OCI-LY7 (cell line): Measurements from ENCODE around the gene DHX57. TPM values are rescaled to one million over a fixed set of nuclear protein-coding genes. Genes with fewer than 3 reads are reported as not detected.

Experiments used
- BruUV-seq: library from RNA; stranded (reverse); fragments of 400-500 nt; replicated peaks from 2 replicates; lab custom pipeline; 2021; lab: Mats Ljungman, UMichigan
- CTCF ChIA-PET: fragments of 300-600 bp; sonication (Branson Sonifier 250); formaldehyde crosslinking; loops from one replicate; lab custom pipeline; 2022; ENCODE audit warnings: antibody characterized with exemption; ENCODE audit not compliant: unreplicated experiment; lab: Charles Lee
- POLR2A ChIA-PET: fragments of 300-600 bp; sonication (Branson Sonifier 250); formaldehyde crosslinking; loops from one replicate; lab custom pipeline; 2022; ENCODE audit warnings: antibody characterized with exemption; lab: Charles Lee
- DNase-seq: peaks from one replicate; pipeline ENCODE4 v3.0.0-alpha.2; 2015; ENCODE audit warnings: low spot score
- H2AFZ ChIP-seq: fragments of 200-600 bp; sonication (generic), shearing (Covaris generic); 2 replicates; pipeline ENCODE4 v1.6.1; 2014; ENCODE audit warnings: mild to moderate bottlenecking, antibody characterized with exemption, low read length, moderate library complexity
- H3K27ac ChIP-seq: fragments of 200-600 bp; sonication (generic); 2 replicates; pipeline ENCODE4 v1.5.1; 2014; ENCODE audit warnings: mixed run types, low read depth, mild to moderate bottlenecking, moderate library complexity, low read length, inconsistent platforms; ENCODE audit not compliant: poor library complexity, severe bottlenecking
- H3K36me3 ChIP-seq: fragments of 200-600 bp; sonication (generic); 2 replicates; pipeline ENCODE4 v1.6.1; 2014; ENCODE audit warnings: mild to moderate bottlenecking, antibody characterized with exemption, low read length, moderate library complexity, mixed read lengths; ENCODE audit not compliant: insufficient read depth
- H3K4me1 ChIP-seq: fragments of 200-600 bp; sonication (generic); 2 replicates; pipeline ENCODE4 v1.5.1; 2014; ENCODE audit warnings: mild to moderate bottlenecking, low read length; ENCODE audit not compliant: insufficient read depth, poor library complexity, severe bottlenecking
- H3K4me2 ChIP-seq: fragments of 200-600 bp; sonication (generic); 2 replicates; pipeline ENCODE4 v1.6.1; 2014; ENCODE audit warnings: mild to moderate bottlenecking, low read length
- H3K4me3 ChIP-seq: fragments of 200-600 bp; sonication (generic); 2 replicates; pipeline ENCODE4 v1.5.1; 2014; ENCODE audit warnings: mild to moderate bottlenecking, low read depth, low read length; ENCODE audit not compliant: poor library complexity, severe bottlenecking
- H3K79me2 ChIP-seq: fragments of 200-600 bp; sonication (generic); 2 replicates; pipeline ENCODE4 v1.6.1; 2016; ENCODE audit warnings: low read depth, mild to moderate bottlenecking, low read length, moderate library complexity, mixed read lengths; ENCODE audit not compliant: insufficient read depth
- H3K9me2 ChIP-seq: fragments of 200-600 bp; sonication (generic); 2 replicates; pipeline ENCODE4 v1.6.1; 2016; ENCODE audit warnings: mild to moderate bottlenecking, low read length, mixed read lengths; ENCODE audit not compliant: insufficient read depth
- H3K9me3 ChIP-seq: fragments of 200-600 bp; sonication (generic); 2 replicates; pipeline ENCODE4 v1.6.1; 2014; ENCODE audit warnings: mild to moderate bottlenecking, mixed run types, low read length, mixed read lengths
- H4K20me1 ChIP-seq: fragments of 200-600 bp; sonication (generic); 2 replicates; pipeline ENCODE4 v1.6.1; 2014; ENCODE audit warnings: mild to moderate bottlenecking, antibody characterized with exemption, low read length, moderate library complexity, mixed read lengths; ENCODE audit not compliant: insufficient read depth
- CTCF ChIP-seq: fragments of 200-600 bp; sonication (generic); conservative IDR thresholded peaks from 2 replicates; pipeline ENCODE4 v1.5.1; 2014; ENCODE audit warnings: mild to moderate bottlenecking, antibody characterized with exemption, low read length, moderate library complexity, mixed read lengths
- EZH2phosphoT487 ChIP-seq: fragments of 200-600 bp; sonication (generic); IDR thresholded peaks from 2 replicates; pipeline ENCODE4 v1.6.1; 2018; ENCODE audit warnings: low read depth, borderline replicate concordance, mild to moderate bottlenecking, mixed run types, antibody characterized with exemption, low read length, moderate library complexity, mixed read lengths
- intact Hi-C: fragments of 100-400 bp; cut with micrococcal nuclease; formaldehyde crosslinking; loops from one replicate; pipeline ENCODE4 v1.10.0; 2022; ENCODE audit not compliant: unreplicated experiment
- total RNA-seq, 2 experiments: library from RNA; depleted of rRNA in 1 of 2; stranded (reverse); fragments of >200 nt in 1 of 2; shearing (Covaris generic) in 1 of 2; gene quantifications; 2 replicates each; pipeline ENCODE4 v1.2.3, GENCODE V29; 2014 to 2022

The DHX57 gene
- total RNA-seq, 2 experiments from 2014 or later = 14.6 to 17.7 TPM

GRCh38 chr2:38806733-38807059 is 69.0 kb downstream of the DHX57 start:
- Histone ChIP-seq H3K36me3 (peaks cover 20% of the 10 kb centered on the region), H3K4me2 (peak overlapping the region; percentile 57), H3K27ac (no peak overlapping the region), H3K9me2 (no peaks in the 10 kb centered on the region), H3K9me3 (no peaks in the 10 kb centered on the region), H4K20me1 (no peaks in the 10 kb centered on the region), H2AFZ (no peak overlapping the region), H3K4me1 (peaks cover 21% of the 10 kb centered on the region), H3K79me2 (no peaks in the 10 kb centered on the region), H3K4me3 (no peak overlapping the region)
- ChIA-PET CTCF (interaction anchor here (1.4 kb wide), 1 partner anchor 11 kb away, joined by 3 read pairs; no protein-coding TSS in a partner anchor), POLR2A (interaction anchor here (0.6 to 1.7 kb wide), 6 partner anchors 14 to 389 kb away, joined by 3 to 7 read pairs (median 4); partner anchors contain the start of gene SRSF7)
- BruUV-seq = no TSS peak
- no peak for TF ChIP-seq EZH2phosphoT487
- TF ChIP-seq CTCF = no peak
- intact Hi-C loops = no loop called here
- no peak for DNase-seq

GRCh38 chr2:38806015-38806732 is 69.6 kb downstream of the DHX57 start:
- Histone ChIP-seq H3K9me3 (no peaks in the 10 kb centered on the region), H3K27ac (no peak overlapping the region), H4K20me1 (no peaks in the 10 kb centered on the region), H3K79me2 (no peaks in the 10 kb centered on the region), H3K9me2 (no peaks in the 10 kb centered on the region), H2AFZ (no peak overlapping the region), H3K4me1 (peaks cover 21% of the 10 kb centered on the region), H3K4me3 (no peak overlapping the region), H3K36me3 (peaks cover 15% of the 10 kb centered on the region), H3K4me2 (peak overlapping the region; percentile 57)
- POLR2A ChIA-PET = interaction anchor here (0.6 to 1.7 kb wide), 10 partner anchors 11 to 389 kb away, joined by 3 to 7 read pairs (median 4); partner anchors contain the start of gene SRSF7
- intact Hi-C loops = no loop called here
- no TSS peak for BruUV-seq
- CTCF ChIA-PET = interaction anchor here (1.4 kb wide), 1 partner anchor 11 kb away, joined by 3 read pairs; no protein-coding TSS in a partner anchor
- peak; percentile 38 for DNase-seq
- no peak for TF ChIP-seq CTCF
- TF ChIP-seq EZH2phosphoT487 = no peak

- H3K79me2 ChIP-seq = no peaks in the 10 kb centered on the region
- ChIA-PET CTCF (no interaction called here), POLR2A (interaction anchor here (0.5 kb wide), 2 partner anchors 8 to 13 kb away, joined by 3 read pairs; no protein-coding TSS in a partner anchor)
- peaks cover 3% of the 10 kb centered on the region; the same call in 1 of the 2 replicates for H3K36me3 ChIP-seq
- H3K4me2 ChIP-seq = no peak overlapping the region
- no peaks in the 10 kb centered on the region for H3K9me2 ChIP-seq
- no peaks in the 10 kb centered on the region for H3K9me3 ChIP-seq
- no peak overlapping the region for H3K27ac ChIP-seq
- H3K4me1 ChIP-seq = no peaks in the 10 kb centered on the region
- TF ChIP-seq EZH2phosphoT487 = no peak
- no peak for TF ChIP-seq CTCF
- intact Hi-C loops = no loop called here
- no peaks in the 10 kb centered on the region for H4K20me1 ChIP-seq
- TSS peak; percentile 86 for BruUV-seq
- H2AFZ ChIP-seq = no peak overlapping the region
- H3K4me3 ChIP-seq = no peak overlapping the region
- DNase-seq = no peak
These were observed 77.8 kb downstream of the DHX57 start for GRCh38 chr2:38797953-38798352.
